ENCODE measurements around the gene RPL39.
"Not testable (repeated sequence)": the region's sequence is repeated elsewhere in the genome, so short reads cannot be mapped to it uniquely, and the experiment has no call there.

RPL39 gene

DNA sequence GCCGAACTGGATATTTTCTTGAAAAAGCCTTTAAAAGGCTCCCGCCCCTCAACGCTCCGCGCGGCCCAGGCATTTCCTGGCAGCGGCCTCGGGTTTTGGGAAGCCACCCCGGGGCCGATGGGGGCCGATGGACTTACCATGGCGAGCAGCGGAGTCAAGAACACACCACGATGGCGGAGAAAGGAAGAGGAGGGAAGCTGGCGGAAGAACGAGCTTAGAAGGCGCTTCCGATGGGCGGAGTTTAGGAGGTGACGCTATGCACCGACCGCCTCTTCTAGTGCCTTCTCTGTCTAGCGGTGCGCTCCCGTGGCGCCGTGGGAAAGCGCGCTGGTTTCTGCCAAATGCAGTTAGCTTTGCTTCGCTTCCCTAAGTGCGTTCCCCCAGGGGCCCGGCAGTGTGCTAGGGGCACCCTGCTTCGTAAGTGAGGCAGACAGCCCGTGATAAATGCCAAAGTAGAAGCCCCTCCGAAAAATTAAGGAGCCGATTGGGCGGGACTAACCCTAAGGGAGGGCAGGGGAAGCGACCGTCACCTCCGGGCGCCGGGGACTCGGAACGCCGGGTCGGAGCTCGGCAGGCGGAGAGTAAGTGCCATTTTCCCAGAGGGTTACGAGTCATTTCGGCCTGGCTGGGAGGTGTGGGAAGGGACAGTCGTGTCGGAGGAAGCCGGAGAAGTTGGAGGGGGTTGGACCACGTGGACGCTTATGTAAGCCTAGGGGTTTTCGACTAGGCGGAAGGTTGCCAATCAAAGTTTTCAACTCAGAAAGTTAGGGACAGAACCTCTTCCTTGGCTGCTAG lies at the start of gene RPL39:
TSS of gene RPL39 (minus strand) at position 194 of the 795 bp plus-strand sequence. CDS start at position 140, 54 bp downstream.
- DNase-seq: peak; percentile 50

DNA sequence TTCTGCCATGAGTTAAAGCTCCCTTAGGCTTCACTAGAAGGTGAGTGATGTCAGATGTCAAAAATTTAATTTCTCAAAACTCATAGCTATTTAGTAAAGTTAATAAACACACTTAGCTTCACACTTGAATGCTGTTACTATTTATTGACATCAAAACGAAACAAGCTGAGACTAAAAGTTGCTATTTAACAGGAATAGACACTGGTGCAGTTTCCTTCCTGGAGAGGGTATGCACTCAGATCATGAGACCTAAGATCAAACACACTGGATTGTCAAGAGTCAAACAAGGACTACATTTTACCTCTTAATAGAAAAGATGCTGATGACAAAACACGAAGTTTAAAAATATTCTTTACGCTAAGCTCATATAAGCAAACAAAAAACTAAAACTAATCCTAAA lies 42.5 kb upstream of the RPL39 start:
- no peak for DNase-seq

DNA sequence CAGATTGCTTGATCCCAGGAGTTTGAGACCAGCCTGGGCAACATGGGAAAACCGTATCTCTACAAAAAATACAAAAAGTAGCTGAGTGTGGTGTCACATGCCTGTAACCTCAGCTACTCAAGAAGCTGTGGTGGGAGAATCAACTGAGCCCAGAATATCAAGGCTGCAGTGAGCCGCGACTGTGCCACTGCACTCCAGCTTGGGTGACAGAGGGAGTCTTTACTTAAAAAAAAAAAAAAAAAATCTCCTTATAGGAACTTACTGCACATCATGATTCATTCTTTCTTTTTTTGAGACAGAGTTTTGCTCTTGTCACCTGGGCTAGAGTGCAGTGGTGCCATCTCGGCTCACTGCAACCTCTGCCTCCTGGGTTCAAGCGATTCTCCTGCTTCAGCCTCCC lies 37.0 kb upstream of the RPL39 start:
- DNase-seq: no peak

DNA sequence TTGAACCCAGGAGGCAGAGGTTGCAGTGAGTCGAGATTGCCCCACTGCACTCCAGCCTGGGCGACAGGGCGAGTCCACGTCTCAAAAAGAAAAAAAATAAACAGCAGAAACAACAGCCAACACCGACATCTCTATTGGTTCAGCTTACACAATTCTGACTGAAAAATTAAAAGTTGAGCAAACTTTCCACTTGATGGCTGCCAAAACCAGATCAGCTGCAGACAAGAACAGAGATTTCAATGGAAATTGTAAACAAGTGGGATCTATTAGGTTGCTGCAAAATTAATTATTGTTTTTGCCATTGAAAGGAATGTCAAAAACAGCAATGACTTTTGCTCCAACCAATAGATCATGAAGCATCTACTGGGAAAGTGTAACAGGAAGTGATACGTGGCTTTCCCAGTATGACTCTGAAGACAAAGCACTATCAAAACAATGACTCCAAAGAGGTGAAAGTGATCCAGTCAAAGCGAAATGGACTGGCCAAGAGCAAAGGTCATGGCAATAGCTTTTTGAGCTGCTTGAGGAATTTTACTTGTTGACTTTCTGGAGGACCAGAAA lies 35.0 kb upstream of the RPL39 start:
- DNase-seq: no peak

DNA sequence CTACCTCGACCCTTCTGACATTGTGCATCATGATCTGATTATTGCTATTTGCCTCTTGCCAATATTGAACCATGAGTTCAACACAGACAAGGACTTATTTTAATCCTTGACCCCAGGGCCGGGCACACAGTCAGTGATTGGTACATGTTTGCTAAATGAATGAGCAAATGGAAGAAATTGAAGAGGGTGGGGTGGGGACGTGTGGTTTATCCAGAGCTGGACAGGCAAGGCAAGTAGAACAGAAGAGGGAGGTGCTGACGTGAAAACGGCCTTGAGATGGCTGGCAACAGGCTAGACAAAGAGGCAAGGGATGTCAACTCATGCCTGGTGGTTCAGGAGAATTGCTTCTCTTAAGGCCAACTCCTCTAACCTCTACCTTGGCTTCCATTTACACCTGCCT lies 32.8 kb upstream of the RPL39 start:
- not testable (repeated sequence) for DNase-seq

DNA sequence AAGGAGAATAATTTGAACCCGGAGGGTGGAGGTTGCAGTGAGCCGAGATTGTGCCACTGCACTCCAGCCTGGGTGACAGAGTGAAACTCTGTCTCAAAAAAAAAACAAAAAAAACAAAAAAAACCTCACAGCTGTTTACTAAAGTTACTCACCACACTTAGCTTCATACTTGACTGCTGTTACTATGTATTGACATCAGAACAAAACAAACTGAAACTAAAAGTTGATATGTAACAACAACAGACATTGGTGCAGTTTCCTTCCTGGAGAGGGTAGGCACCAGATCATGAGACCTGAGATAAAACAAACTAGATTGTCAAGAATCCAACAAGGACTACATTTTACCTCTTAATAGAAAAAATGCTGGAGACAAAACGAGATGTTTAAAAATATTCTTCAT lies 30.3 kb upstream of the RPL39 start:
- DNase-seq: not testable (repeated sequence)

DNA sequence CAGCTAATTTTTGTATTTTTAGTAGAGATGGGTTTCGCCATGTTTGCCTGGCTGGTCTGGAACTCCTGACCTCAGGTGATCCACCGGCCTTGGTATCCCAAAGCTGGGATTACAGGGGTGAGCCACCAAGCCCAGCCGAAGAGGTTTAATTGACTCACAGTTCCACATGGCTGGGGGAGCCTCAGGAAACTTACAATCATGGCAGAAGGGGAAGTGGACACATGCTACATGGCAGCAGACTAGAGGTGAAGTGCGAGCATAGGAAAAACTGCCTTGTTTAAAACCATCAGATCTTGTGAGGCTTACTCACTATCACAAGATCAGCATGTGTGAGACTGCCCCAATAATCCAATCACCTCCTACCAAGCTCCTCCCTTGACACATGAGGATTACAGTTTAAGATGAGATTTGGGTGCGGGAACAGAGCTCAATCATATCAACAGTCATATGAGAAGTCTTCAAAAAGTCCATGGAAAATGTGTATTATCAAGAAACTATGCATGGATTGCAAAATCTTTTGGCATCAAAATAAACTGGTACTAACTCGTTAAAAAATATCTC lies 25.8 kb upstream of the RPL39 start:
- no peak for DNase-seq

DNA sequence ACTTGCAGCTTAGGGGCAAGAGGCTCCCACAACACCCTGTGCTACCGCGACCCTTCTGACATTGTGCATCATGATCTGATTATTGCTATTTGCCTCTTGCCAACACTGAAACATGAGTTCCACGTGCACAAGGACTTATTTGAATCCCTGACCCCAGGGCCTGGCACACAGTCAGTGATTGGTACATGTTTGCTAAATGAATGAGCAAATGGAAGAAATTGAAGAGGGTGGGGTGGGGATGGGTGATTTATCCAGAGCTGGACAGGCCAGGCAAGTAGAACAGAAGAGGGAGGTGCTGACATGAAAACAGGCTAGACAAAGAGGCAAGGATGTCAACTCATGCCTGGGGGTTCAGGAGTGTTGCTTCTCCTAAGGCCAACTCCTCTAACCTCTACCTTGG lies 24.9 kb upstream of the RPL39 start:
- DNase-seq: no peak

DNA sequence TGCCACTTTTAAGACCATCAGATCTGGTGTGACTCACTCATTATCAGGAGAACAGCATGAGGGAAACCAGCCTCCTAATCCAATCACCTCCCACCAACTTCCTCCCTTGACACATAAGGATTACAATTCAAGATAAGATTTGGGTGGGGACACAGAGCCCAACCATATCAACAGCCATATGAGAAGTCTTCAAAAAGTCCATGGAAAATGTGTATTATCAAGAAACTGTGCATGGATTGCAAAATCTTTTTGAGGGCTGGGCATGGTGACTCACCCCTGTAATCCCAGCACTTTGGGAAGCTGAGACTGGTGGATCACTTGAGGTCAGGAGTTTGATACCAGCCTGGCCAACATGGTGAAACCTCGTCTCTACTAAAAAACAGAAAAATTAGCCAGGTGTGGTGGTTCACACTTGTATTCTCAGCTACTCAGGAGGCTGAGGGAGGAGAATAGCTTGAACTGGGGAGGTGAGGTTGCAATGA lies 17.8 kb upstream of the RPL39 start:
- DNase-seq: no peak

DNA sequence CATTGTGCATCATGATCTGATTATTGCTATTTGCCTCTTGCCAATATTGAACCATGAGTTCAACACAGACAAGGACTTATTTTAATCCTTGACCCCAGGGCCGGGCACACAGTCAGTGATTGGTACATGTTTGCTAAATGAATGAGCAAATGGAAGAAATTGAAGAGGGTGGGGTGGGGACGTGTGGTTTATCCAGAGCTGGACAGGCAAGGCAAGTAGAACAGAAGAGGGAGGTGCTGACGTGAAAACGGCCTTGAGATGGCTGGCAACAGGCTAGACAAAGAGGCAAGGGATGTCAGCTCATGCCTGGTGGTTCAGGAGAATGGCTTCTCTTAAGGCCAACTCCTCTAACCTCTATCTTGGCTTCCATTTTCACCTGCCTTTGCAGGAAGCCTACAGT lies 17.0 kb upstream of the RPL39 start:
- not testable (repeated sequence) for DNase-seq

DNA sequence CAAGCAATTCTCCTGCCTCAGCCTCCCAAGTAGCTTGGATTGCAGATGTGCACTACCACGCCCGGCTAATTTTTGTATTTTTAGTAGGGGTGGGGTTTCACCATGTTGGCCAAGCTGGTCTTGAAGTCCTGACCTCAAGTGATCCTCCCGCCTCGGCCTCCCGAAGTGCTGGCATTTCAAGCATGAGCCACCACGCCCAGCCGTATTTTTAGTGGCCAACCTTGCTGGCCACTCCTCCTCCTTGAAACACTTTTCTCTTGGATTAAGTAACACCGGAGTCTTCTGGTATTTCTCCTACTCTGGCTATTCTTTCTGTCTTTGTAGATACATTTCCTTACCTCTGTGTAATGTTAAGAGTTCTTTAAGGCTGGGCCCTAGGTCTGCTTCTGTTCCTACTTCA lies 11.1 kb upstream of the RPL39 start:
- no peak for DNase-seq

DNA sequence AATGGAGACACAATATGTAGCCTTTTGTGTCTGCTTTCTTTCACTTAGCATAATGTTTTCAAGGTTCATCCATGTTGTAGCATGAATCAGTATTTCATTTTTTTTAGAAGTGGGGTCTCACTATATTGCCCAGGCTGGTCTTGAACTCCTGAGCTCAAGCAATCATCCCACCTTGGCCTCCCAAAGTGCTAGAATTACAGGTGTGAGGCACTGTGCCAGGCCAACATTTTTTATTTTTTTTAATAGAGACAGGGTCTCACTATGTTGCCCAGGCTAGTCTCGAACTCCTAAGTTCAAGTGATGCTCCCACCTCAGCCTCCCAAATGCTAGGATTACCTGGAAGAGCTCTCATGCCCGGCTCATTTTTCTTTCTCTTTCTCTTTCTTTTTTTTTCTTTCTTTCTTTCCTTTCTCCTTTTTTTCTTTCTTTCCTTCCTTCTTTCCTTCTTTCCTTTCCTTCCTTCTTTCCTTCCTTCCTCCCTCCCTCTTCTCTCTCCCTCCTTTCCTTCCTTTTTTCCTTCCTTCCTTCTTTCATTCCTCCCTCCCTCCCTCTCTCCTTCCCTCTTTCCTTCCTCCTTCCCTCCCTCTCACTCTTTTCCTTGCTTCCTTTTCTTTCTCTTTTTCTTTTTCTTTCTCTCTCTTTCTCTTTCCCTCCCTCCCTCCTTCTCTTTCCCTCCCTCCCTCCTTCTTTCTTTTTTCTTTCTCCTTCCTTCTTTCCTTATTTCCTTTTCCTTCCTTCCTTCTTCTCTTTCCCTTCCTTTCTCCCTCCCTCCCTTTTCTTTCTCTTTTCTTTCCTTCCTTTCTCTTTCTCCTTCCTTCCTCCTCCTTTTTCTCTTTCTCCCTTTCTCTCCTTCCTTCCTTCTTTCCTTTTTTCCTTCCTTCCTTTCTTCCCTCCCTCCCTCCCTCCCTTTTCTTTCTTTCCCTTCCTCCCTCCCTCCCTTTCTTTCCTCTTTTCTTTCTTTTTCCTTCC lies 10.1 kb upstream of the RPL39 start:
- DNase-seq: no peak

DNA sequence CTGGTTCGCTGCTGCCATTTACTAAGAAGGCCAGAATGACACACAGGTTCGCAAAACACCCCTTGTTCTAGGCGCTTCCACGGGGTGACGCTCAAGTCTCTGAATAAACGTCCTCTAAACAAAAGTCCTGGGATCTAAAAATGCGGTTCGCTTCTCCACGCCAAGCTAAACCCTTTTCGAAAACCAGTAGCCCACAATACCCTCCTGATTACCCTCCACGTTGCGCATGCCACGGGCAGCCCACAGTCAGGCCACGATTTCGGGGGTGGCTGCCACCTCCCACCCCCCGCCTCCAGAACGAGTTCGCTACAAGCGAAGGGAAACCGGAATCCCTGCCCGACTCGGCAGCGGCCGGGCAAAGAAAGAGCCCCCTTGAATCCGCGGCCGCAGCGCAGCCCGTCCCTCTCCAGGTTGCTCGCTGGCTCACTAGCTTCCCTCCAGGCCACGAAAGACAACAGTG lies 423 bp downstream of the RPL39 start:
- DNase-seq: no peak

DNA sequence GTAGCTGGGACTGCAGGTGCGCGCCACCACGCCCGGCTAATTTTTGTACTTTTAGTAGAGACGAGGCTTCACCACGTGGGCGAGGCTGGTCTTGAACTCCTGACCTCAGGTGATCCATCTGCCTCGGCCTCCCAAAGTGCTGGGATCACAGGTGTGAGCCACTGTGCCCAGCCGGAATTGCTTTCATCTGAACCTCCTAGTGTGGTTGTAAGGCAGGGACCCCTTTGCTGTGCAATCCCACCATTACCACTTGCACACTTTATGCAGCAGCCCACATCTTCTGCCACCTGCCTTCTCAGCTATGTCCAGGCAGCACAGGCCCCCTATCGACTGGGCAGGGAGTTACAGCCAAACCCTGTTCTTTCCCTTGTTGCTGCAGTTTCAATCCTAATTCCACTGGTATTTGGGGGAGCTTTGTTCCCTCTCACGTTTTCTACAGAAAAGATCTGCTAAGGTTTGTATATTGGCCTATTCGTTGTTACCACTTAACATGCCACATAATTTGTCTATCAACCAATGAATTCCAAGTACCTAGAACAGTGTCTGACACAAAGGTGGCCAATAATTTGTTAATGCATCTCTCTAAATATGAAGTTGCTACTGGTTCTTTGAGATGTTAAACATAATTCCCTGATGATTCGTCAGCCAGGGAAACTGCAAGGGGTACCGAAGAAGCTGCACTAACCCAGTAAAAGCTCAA lies 6.5 kb downstream of the RPL39 start:
- no peak for DNase-seq

DNA sequence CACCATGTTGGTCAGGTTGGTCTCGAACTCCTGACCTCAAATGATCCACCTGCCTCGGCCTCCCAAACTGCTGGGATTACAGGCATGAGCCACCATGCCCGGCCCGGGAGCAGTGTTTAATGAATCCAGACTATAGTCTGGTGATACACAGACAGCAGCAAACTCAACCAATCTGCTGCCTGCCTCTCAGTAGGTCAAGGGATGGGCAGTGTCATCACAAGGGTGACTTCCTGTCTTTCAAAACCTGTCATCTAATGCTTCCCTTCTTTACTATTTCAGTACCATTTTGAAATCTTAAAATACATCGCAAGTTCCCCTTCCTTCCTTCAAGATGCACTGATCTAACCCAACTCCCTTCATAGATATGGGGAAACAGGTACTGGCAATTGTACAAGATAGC lies 8.4 kb downstream of the RPL39 start:
- no peak for DNase-seq

DNA sequence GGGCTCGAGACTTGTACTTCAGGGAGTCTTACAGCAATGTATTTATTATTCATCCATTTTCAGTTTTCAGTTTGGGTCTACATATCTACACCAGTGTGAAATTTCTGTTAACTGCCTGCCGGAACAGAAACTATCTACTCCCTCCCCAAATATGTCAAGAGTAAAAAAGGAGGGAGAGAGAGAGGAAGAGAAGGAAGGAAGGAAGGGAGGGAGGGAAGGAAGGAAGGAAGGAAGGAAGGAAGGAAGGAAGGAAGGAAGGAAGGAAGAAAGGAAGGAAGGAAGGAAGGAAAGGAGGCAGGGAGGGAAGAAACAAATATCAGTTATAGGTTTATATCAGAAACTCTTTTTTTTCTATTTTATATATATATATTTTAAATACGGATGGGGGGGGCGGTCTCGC lies 12.6 kb downstream of the RPL39 start:
- DNase-seq: no peak

DNA sequence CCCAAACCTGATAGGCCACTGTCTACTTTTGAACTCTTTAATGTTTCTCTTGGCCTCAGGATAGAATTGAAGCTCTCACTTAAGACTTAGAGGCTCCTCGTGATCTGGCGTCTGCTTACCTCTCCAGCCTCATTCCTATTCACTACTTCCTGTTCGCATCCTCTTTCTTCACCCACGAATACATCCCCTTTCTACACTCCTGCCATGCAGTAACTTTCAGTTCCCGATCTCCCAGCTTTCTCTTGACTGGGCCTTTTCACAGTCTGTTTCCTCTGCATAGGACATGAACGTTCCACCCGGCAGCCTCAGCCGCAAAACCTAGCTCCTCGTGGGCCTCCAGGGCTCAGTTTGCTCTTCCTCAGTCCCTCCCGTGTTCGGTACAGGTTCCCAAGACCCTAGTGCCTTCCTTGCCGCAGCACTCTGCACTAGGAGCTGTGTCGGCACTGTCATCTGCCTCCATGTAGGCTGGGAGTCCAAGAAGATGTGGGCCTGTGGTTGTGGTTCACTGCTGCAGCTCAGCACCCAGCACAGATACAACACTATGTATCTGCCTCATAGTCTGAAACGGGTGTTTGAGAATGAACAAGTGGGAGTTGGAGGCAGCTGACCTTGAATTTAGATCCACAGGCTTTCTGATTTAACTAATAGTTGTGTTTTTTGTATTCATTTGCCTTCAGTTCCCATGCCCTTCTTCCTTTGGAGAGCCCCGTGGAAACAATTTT lies 15.8 kb downstream of the RPL39 start:
- no peak for DNase-seq

DNA sequence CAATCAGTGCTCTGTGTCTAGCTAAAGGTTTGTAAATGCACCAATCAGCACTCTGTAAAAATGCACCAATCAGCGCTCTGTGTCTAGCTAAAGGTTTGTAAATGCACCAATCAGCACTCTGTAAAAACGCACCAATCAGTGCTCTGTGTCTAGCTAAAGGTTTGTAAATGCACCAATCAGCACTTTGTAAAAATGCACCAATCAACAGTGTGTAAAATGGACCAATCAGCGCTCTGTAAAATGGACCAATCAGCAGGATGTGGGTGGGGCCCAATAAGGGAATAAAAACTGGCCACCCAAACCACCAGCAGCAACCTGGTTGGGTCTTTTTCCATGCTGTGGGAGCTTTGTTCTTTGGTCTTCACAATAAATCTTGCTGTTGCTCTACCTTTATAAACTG lies 22.0 kb downstream of the RPL39 start:
- not testable (repeated sequence) for DNase-seq

DNA sequence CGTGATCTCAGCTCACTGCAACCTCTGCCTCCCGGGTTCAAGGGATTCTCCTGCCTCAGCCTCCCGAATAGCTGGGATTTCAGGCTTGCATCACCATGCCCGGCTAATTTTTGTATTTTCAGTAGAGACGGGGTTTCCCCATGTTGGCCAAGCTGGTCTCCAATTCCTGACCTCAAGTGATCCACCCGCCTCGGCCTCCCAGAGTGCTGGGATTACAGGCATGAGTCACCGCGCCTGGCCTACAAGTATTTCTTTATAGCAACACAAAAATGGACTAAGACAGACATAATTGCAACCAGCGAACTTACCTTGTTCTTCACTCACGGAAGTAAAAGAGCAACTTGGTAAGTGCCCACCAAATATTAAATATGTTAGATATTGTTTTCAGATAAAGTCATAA lies 23.0 kb downstream of the RPL39 start:
- not testable (repeated sequence) for DNase-seq

DNA sequence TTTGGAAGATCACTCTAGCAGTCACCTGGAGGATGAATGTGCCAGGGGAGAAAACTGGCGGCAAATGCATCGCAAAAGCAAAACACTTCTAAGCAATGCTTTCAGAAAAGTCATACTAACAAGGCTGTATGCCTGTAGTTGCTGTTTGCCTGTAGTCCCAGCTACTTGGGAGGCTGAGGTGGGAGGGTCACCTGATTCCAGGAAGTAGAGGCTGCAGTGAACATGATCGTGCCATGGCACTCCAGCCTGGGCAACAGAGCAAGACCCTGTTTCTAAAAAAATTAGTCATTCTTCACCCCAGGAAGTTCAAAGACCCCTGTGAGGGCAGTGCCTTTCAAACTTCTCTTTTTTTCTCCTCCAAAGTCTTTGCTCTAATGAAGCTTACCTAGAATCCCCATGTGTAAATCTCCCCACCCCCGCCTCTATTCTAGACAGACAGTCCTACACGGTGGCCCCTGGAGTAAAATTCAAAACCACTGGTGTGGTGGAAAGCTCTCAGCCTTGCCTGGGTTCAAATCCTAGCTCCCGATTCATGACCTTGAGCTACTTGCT lies 27.5 kb downstream of the RPL39 start:
- no peak for DNase-seq

DNA sequence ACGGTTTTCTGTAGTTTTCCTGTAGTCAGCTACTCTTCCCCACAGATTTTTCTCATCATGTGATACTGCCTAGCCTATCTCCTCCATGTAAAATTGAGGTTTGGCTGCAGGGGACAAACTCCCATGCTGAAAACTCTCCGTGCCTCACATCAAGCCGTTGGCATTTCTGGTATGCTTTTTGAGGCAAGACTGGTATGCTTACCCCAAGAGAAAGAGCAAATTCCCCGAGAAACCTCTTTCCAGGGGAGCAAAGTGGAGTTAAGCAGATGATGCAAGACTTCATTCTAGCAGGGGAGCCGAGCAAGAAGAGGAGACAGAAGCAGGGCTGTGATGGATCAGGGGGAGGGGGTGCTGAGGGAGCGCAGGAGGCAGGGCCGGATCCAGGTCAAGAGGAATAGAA lies 28.2 kb downstream of the RPL39 start:
- no peak for DNase-seq
